ENCODE measurements around the gene IRS2. TPM values are rescaled to one million over a fixed set of nuclear protein-coding genes. Genes with fewer than 3 reads are reported as not detected.
"Not testable (repeated sequence)": the region's sequence is repeated elsewhere in the genome, so short reads cannot be mapped to it uniquely, and the experiment has no call there.

The IRS2 gene, protein sequence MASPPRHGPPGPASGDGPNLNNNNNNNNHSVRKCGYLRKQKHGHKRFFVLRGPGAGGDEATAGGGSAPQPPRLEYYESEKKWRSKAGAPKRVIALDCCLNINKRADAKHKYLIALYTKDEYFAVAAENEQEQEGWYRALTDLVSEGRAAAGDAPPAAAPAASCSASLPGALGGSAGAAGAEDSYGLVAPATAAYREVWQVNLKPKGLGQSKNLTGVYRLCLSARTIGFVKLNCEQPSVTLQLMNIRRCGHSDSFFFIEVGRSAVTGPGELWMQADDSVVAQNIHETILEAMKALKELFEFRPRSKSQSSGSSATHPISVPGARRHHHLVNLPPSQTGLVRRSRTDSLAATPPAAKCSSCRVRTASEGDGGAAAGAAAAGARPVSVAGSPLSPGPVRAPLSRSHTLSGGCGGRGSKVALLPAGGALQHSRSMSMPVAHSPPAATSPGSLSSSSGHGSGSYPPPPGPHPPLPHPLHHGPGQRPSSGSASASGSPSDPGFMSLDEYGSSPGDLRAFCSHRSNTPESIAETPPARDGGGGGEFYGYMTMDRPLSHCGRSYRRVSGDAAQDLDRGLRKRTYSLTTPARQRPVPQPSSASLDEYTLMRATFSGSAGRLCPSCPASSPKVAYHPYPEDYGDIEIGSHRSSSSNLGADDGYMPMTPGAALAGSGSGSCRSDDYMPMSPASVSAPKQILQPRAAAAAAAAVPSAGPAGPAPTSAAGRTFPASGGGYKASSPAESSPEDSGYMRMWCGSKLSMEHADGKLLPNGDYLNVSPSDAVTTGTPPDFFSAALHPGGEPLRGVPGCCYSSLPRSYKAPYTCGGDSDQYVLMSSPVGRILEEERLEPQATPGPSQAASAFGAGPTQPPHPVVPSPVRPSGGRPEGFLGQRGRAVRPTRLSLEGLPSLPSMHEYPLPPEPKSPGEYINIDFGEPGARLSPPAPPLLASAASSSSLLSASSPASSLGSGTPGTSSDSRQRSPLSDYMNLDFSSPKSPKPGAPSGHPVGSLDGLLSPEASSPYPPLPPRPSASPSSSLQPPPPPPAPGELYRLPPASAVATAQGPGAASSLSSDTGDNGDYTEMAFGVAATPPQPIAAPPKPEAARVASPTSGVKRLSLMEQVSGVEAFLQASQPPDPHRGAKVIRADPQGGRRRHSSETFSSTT (N-terminal part only)
- 10 to 100 TPM; 25.8 to 38.2 (median 29.5) TPM for total RNA-seq

DNA sequence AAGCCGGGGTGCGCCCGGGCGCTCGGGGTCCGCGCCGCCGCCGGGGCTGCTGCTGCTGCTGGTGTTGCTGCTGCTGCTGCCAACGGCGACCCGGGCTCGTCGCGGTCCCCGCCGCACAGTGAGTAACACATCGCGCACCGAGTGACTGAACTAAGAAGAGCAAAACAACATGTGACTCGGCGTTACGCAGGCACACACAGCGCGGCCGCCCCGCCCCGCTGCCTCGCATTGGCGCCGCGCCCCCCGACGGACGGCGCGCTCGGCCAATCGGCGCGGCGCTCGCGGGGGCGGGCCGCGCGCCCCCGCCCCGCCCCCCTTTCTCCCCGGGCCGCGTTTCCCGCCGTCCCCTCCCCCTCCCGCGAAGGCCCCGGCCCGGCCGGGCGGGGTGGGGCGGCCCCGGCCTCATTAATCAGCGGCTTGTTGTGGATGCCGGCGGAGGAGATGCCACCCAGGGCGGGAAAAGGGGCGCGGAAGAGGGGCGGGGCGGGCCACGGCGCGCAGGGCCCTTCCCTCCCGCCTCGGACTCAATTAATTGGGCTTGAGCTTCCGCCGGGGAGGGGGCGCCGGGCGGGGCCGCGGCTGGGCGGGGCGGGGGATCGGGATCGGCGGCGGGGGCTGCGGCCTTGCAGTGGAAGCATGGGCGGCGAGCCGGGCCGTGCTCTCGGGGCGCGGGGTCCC is at the start of gene IRS2:
IRS2 (minus strand) TSS at position 127 of the 678 bp plus-strand sequence. CDS start 530 bp downstream, outside the sequence.
- TF ChIP-seq POLR2A (IDR thresholded peaks at IDR 0.05): peak; percentile 78
- TF ChIP-seq, protein P1, sequence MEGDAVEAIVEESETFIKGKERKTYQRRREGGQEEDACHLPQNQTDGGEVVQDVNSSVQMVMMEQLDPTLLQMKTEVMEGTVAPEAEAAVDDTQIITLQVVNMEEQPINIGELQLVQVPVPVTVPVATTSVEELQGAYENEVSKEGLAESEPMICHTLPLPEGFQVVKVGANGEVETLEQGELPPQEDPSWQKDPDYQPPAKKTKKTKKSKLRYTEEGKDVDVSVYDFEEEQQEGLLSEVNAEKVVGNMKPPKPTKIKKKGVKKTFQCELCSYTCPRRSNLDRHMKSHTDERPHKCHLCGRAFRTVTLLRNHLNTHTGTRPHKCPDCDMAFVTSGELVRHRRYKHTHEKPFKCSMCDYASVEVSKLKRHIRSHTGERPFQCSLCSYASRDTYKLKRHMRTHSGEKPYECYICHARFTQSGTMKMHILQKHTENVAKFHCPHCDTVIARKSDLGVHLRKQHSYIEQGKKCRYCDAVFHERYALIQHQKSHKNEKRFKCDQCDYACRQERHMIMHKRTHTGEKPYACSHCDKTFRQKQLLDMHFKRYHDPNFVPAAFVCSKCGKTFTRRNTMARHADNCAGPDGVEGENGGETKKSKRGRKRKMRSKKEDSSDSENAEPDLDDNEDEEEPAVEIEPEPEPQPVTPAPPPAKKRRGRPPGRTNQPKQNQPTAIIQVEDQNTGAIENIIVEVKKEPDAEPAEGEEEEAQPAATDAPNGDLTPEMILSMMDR (IDR thresholded peaks at IDR 0.05): no peak
- TF ChIP-seq POLR2AphosphoS5 (IDR thresholded peaks at IDR 0.05): peak; percentile 96 to 99 (median 99)
- peak within 1 kb of the TSS; percentile 93 to 100 for H3K27ac ChIP-seq
- H3K9me3 ChIP-seq: no peaks in the 10 kb centered on the region
- H3K27me3 ChIP-seq: no peaks in the 10 kb centered on the region
- intact Hi-C loops (cut with DNase I; ENCODE audit: low total_unique reads): no loop called here
- DNase-seq (ENCODE audit: low spot score in 2 of 2): peak; percentile 90 to 95
- peak within 1 kb of the TSS; percentile 74 to 97 (median 81) for H3K4me3 ChIP-seq
- no peaks in the 10 kb centered on the region for H3K36me3 ChIP-seq
- peaks cover 0 to 11% of the 10 kb centered on the region in 2 donors for H3K4me1 ChIP-seq

DNA sequence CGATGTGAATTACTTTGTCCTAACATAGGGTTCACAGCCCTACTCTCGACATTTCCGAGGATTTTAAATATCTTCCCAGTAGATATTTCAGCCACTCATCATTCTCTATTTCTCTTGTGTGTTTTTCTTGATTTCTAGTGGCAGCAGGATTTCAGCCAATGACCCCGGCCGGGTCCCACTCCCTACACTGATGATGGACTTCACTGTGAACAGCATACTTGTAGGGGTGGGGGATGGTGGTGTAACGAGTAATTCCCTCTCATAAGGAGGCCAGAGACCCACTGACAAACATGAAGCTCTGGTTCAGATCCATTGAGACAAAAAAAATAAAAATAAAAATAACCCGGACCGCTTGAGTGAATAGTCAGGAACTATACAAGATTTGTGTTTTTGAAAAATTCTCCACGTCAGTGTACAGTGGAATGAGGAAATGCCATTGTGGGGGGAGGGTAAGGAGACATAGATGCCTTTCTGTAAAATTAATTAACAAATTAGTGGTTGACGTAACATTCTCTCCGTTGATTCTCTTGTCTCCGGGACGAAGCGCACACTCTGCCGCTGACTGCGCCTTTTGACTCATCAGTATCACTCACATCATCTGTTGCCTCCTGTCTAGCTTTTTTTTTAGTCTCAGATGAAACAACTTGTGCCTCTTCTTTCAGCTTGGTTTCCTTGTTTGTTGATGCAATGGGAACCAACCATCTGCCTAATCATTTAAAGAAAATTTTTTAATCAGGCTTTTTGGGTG is 48.8 kb upstream of the IRS2 start:
- Histone ChIP-seq H3K9me3 (no peaks in the 10 kb centered on the region), H3K27ac (no peak overlapping the region), H3K27me3 (no peaks in the 10 kb centered on the region), H3K36me3 (no peaks in the 10 kb centered on the region), H3K4me1 (no peaks in the 10 kb centered on the region), H3K4me3 (no peak overlapping the region)
- DNase-seq (ENCODE audit: low spot score in 2 of 2): no peak
- no peak for TF ChIP-seq POLR2A (IDR thresholded peaks at IDR 0.05)
- no peak for TF ChIP-seq POLR2AphosphoS5 (IDR thresholded peaks at IDR 0.05)
- TF ChIP-seq, protein P1 (IDR thresholded peaks at IDR 0.05): no peak
- intact Hi-C loops (cut with DNase I; ENCODE audit: low total_unique reads): no loop called here

DNA sequence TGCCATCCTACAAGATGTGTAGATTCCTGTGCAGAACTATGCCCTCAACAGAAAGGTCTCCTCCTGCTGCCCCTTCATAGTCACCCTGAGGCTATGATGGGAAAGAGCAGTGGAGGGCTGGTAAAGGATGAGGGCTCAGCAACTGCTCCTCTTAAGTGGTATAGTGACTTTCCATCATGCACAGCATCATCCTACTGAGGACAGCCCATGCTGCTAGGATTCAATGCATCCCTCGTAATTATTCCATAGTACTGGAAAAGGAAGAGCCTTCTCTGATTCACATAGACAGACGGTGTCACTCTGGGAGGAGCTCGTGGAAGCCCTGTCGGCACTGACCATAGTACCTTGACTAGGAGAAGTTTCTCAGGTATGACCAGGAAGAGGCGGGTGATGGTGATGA is 47.6 kb upstream of the IRS2 start:
- TF ChIP-seq, protein P1 (IDR thresholded peaks at IDR 0.05): no peak
- TF ChIP-seq POLR2AphosphoS5 (IDR thresholded peaks at IDR 0.05) (no peak), POLR2A (IDR thresholded peaks at IDR 0.05) (no peak)
- intact Hi-C loops (cut with DNase I; ENCODE audit: low total_unique reads): no loop called here
- H3K36me3 ChIP-seq: no peaks in the 10 kb centered on the region
- no peak overlapping the region for H3K27ac ChIP-seq
- H3K4me3 ChIP-seq: no peak overlapping the region
- H3K27me3 ChIP-seq: no peaks in the 10 kb centered on the region
- H3K9me3 ChIP-seq: no peaks in the 10 kb centered on the region
- H3K4me1 ChIP-seq: no peaks in the 10 kb centered on the region
- no peak for DNase-seq (ENCODE audit: low spot score in 2 of 2)

DNA sequence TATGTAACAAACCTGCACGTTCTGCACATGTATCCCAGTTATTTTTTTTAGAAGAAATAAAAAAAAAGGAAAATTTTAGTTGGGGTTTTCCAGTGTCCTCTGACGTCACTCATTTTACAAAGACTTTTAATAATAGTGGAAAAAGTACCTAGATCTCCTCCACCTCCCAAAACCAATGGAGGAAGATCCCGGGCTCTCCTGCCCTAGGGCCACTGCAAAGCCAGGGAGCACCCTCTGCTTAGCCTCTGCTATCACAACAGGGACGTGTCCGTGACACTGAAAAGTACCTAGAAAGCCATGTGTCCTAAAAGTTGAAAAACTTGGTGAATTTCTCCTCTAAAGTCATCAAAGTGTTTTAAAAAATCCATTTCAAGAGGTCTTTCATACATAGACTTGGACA is 46.7 kb upstream of the IRS2 start:
- DNase-seq (ENCODE audit: low spot score in 2 of 2): no peak
- H3K4me3 ChIP-seq: no peak overlapping the region
- H3K4me1 ChIP-seq: no peaks in the 10 kb centered on the region
- no peak for TF ChIP-seq POLR2A (IDR thresholded peaks at IDR 0.05)
- no peak for TF ChIP-seq POLR2AphosphoS5 (IDR thresholded peaks at IDR 0.05)
- TF ChIP-seq, protein P1 (IDR thresholded peaks at IDR 0.05): no peak
- no peaks in the 10 kb centered on the region for H3K9me3 ChIP-seq
- intact Hi-C loops (cut with DNase I; ENCODE audit: low total_unique reads): no loop called here
- no peak overlapping the region for H3K27ac ChIP-seq
- no peaks in the 10 kb centered on the region for H3K27me3 ChIP-seq
- no peaks in the 10 kb centered on the region for H3K36me3 ChIP-seq

DNA sequence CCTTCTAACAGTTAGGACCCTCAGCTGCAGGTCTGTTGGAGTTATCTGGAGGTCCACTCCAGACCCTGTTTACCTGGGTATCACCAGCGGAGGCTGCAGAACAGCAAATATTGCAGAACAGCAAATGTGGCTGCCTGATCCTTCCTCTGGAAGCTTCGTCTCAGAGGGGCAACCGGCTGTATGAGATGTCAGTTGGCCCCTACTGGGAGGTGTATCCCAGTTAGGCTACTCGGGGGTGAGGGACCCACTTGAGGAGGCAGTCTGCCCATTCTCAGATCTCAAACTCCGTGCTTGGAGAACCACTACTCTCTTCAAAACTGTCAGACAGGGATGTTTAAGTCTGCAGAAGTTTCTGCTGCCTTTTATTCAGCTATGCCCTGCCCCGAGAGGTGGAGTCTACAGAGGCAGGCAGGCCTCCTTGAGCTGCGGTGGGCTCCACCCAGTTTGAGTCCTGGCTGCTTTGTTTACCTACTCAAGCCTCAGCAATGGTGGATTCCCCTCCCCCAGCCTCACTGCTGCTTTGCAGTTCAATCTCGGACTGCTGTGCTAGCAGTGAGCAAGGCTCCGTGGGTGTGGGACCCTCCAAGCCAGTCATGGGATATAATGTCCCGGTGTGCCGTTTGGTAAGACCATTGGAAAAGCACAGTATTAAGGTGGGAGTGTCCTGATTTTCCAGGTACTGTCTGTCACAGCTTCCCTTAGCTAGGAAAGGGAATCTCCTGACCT is 42.4 kb upstream of the IRS2 start:
- DNase-seq (ENCODE audit: low spot score in 2 of 2); H3K36me3 ChIP-seq; intact Hi-C loops (cut with DNase I; ENCODE audit: low total_unique reads); H3K27ac ChIP-seq; H3K4me3 ChIP-seq; H3K9me3 ChIP-seq; H3K4me1 ChIP-seq; H3K27me3 ChIP-seq: not testable (repeated sequence)

DNA sequence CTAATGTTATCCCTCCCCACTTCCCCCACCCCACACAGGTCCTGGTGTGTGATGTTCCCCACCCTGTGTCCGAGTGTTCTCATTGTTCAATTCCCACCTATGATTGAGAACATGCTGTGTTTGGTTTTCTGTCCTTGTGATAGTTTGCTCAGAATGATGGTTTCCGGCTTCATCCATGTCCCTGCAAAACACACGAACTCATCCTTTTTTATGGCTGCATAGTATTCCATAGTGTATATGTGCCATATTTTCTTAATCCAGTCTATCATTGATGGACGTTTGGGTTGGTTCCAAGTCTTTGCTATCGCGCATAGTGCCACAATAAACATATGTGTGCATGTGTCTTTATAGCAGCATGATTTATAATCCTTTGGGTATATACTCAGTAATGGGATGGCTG is 36.8 kb upstream of the IRS2 start:
- H3K4me3 ChIP-seq; H3K9me3 ChIP-seq; H3K27ac ChIP-seq; DNase-seq (ENCODE audit: low spot score in 2 of 2); H3K4me1 ChIP-seq; H3K36me3 ChIP-seq; intact Hi-C loops (cut with DNase I; ENCODE audit: low total_unique reads); H3K27me3 ChIP-seq: not testable (repeated sequence)

All from breast epithelium (tissue), 4 donors.